Measurements from ENCODE around the gene PTPRD. TPM values are rescaled to one million over a fixed set of nuclear protein-coding genes. Genes with fewer than 3 reads are reported as not detected.
"Not testable (repeated sequence)": the region's sequence is repeated elsewhere in the genome, so short reads cannot be mapped to it uniquely, and the experiment has no call there.

PTPRD gene
- total RNA-seq, 1 donor = 11.5 TPM

GRCh38 chr9:9341203-9341602 is 1271.6 kb downstream of the PTPRD start:
- no peak for DNase-seq (ENCODE audit: low read depth)
- H3K4me3 ChIP-seq (ENCODE audit: low read depth, low read length) = no peak overlapping the region
- TF ChIP-seq CTCF (IDR thresholded peaks at IDR 0.05; ENCODE audit: insufficient read depth, low read length) = no peak

- DNase-seq (ENCODE audit: low read depth) = no peak
- no peak for TF ChIP-seq CTCF (IDR thresholded peaks at IDR 0.05; ENCODE audit: insufficient read depth, low read length)
Measured at GRCh38 chr9:9337129-9337528, 1275.7 kb downstream of the PTPRD start.

GRCh38 chr9:9326749-9327148 is 1286.1 kb downstream of the PTPRD start:
- TF ChIP-seq CTCF (IDR thresholded peaks at IDR 0.05; ENCODE audit: insufficient read depth, low read length) = no peak
- DNase-seq (ENCODE audit: low read depth) = no peak

More at GRCh38 chr9:9337129-9337528, 1275.7 kb downstream of the PTPRD start:
- no peak overlapping the region for H3K4me3 ChIP-seq (ENCODE audit: low read depth, low read length)

GRCh38 chr9:9319007-9319406 is 1293.8 kb downstream of the PTPRD start:
- H3K4me3 ChIP-seq (ENCODE audit: low read depth, low read length) = no peak overlapping the region
- no peak for DNase-seq (ENCODE audit: low read depth)
- no peak for TF ChIP-seq CTCF (IDR thresholded peaks at IDR 0.05; ENCODE audit: insufficient read depth, low read length)

More at GRCh38 chr9:9326749-9327148, 1286.1 kb downstream of the PTPRD start:
- H3K4me3 ChIP-seq (ENCODE audit: low read depth, low read length) = no peak overlapping the region

GRCh38 chr9:9310743-9311142 is 1302.1 kb downstream of the PTPRD start:
- not testable (repeated sequence) for DNase-seq (ENCODE audit: low read depth); H3K4me3 ChIP-seq (ENCODE audit: low read depth, low read length)

- DNase-seq (ENCODE audit: low read depth) = no peak
- H3K4me3 ChIP-seq (ENCODE audit: low read depth, low read length) = no peak overlapping the region
- no peak for TF ChIP-seq CTCF (IDR thresholded peaks at IDR 0.05; ENCODE audit: insufficient read depth, low read length)
Measured at GRCh38 chr9:9305600-9305999, 1307.2 kb downstream of the PTPRD start.

GRCh38 chr9:9299134-9299533 is 1313.7 kb downstream of the PTPRD start:
- H3K4me3 ChIP-seq (ENCODE audit: low read depth, low read length) = no peak overlapping the region
- DNase-seq (ENCODE audit: low read depth) = no peak
- TF ChIP-seq CTCF (IDR thresholded peaks at IDR 0.05; ENCODE audit: insufficient read depth, low read length) = no peak
